K562 (cell line): ENCODE results near the gene PRMT5. TPM values are rescaled to one million over a fixed set of nuclear protein-coding genes. Genes with fewer than 3 reads are reported as not detected.

Source experiments
- ARID3A ChIP-seq: IDR thresholded peaks from 2 replicates; pipeline ENCODE4 v1.6.1; 2012; ENCODE audit warnings: low read depth, low read length, improper control_type of control experiment, borderline replicate concordance
- BHLHE40 ChIP-seq: IDR thresholded peaks from 2 replicates; pipeline ENCODE4 v1.6.1; 2011; ENCODE audit warnings: low read length, improper control_type of control experiment
- BRD9 ChIP-seq: fragments of 450-650 bp; IDR thresholded peaks from 2 replicates; pipeline ENCODE4 v1.6.1; 2018; ENCODE audit warnings: low read depth; ENCODE audit not compliant: partially characterized antibody
- ELF2 ChIP-seq: fragments of 250-450 bp; sonication (Bioruptor Pico); IDR thresholded peaks from 2 replicates; pipeline ENCODE4 v1.5.0; 2021; ENCODE audit warnings: mild to moderate bottlenecking
- FOS ChIP-seq: IDR thresholded peaks from 3 replicates; pipeline ENCODE4 v1.6.1; 2011; ENCODE audit not compliant: insufficient read length; ENCODE audit errors: extremely low read depth
- KLF13 ChIP-seq: fragments of 450-650 bp; IDR thresholded peaks from 2 replicates; pipeline ENCODE4 v1.6.1; 2016; ENCODE audit warnings: missing genetic modification characterization, low read depth, mild to moderate bottlenecking, missing compliant biosample characterization, moderate library complexity, borderline replicate concordance
- MCM3 ChIP-seq: fragments of 450-650 bp; IDR thresholded peaks from 2 replicates; pipeline ENCODE4 v1.6.1; 2016
- NFIC ChIP-seq: fragments of 450-650 bp; IDR thresholded peaks from 2 replicates; pipeline ENCODE4 v1.6.1; 2017; ENCODE audit warnings: mild to moderate bottlenecking, inconsistent platforms
- NR4A1 ChIP-seq, 2 experiments: fragments of 250-450 bp in 1 of 2; fragments of 450-650 bp in 1 of 2; sonication (Bioruptor Pico) in 1 of 2; IDR thresholded peaks; 2 replicates each; pipeline versions ENCODE4 v1.4.0 to v1.6.1; 2016 to 2020; ENCODE audit warnings: mild to moderate bottlenecking in 2 of 2, missing compliant biosample characterization in 1 of 2, missing genetic modification characterization in 1 of 2, moderate library complexity in 1 of 2
- SMARCA4 ChIP-seq: fragments of 450-650 bp; IDR thresholded peaks from 2 replicates; pipeline ENCODE4 v1.6.1; 2016
- SMARCC2 ChIP-seq: fragments of 450-650 bp; IDR thresholded peaks from 2 replicates; pipeline ENCODE4 v1.6.1; 2017; ENCODE audit warnings: antibody characterized with exemption, moderate library complexity, mild to moderate bottlenecking, low read depth
- SUPT5H ChIP-seq: fragments of 450-650 bp; IDR thresholded peaks from 2 replicates; pipeline ENCODE4 v1.6.1; 2016
- TBP ChIP-seq: optimal IDR thresholded peaks from 2 replicates; pipeline ENCODE3; 2011; ENCODE audit warnings: low read depth, low read length, improper control_type of control experiment
- TEAD2 ChIP-seq: fragments of 450-650 bp; IDR thresholded peaks from 2 replicates; pipeline ENCODE4 v1.6.1; 2016; ENCODE audit warnings: missing genetic modification characterization, control low read depth, missing compliant biosample characterization
- THRA ChIP-seq: fragments of 450-650 bp; IDR thresholded peaks from 2 replicates; pipeline ENCODE4 v1.6.1; 2017; ENCODE audit warnings: mild to moderate bottlenecking, moderate library complexity
- UBTF ChIP-seq, 2 experiments: IDR thresholded peaks; 2 replicates each; pipeline ENCODE4 v1.6.1; 2012; ENCODE audit warnings: improper control_type of control experiment in 2 of 2, low read depth in 2 of 2, low read length in 2 of 2, borderline replicate concordance in 1 of 2
- YY1 ChIP-seq, 3 experiments: IDR thresholded peaks; 2 replicates each; pipeline ENCODE4 v1.6.1; 2011; ENCODE audit warnings: low read length in 2 of 3, mild to moderate bottlenecking in 2 of 3, moderate library complexity in 2 of 3, borderline replicate concordance in 1 of 3, control low read depth in 1 of 3, low read depth in 1 of 3; ENCODE audit not compliant: insufficient read depth in 3 of 3, insufficient replicate concordance in 2 of 3, control insufficient read depth in 1 of 3, insufficient read length in 1 of 3; ENCODE audit errors: extremely low read depth in 1 of 3
- ZBTB26 ChIP-seq: fragments of 450-650 bp; formaldehyde crosslinking; IDR thresholded peaks from 2 replicates; pipeline ENCODE4 v1.4.0; 2022; ENCODE audit warnings: missing genetic modification characterization
- ZFP30 ChIP-seq: fragments of 250-450 bp; sonication (Bioruptor Pico); IDR thresholded peaks from 2 replicates; pipeline ENCODE4 v1.8.0; 2022; ENCODE audit warnings: moderate library complexity, mild to moderate bottlenecking, inconsistent platforms, borderline replicate concordance
- polyA plus RNA-seq, 8 experiments: library from polyadenylated mRNA; depleted of rRNA in 4 of 8; stranded (reverse) in 5 of 8; unstranded in 3 of 8; fragments of >200 nt; fragmentation: Nextera tagmentation in 2 of 8; fragmentation: Illumina TruSeq in 1 of 8; extraction: Ambion mirVana in 2 of 8; extraction: Trizol in 1 of 8; gene quantifications; 2 replicates each; pipeline versions ENCODE4 v1.2.1 to v1.2.3, GENCODE V29; 2011 to 2014; ENCODE audit warnings: inconsistent platforms in 1 of 8, missing spikeins in 1 of 8
- total RNA-seq, 7 experiments: library from RNA; depleted of rRNA in 6 of 7; stranded (reverse); fragments of >200 nt in 6 of 7; fragmentation: Illumina TruSeq in 2 of 7; extraction: Trizol in 2 of 7; gene quantifications; 2 replicates each; pipeline versions ENCODE4 v1.2.1 to v1.2.3, GENCODE V29; 2011 to 2021; ENCODE audit warnings: low replicate concordance in 1 of 7

The PRMT5 gene
- total and polyA plus RNA-seq, 9 of the 15 experiments (the other 6 are each of a cell fraction or from before 2014, with no cell fraction given) = 114 to 552 (median 222) TPM

- TF ChIP-seq FOS (peak; percentile 83), KLF13 (tag) (peak; percentile 80; the same call in 1 of the 2 replicates), ZFP30 (no peak), TBP (peak; percentile 99), THRA (no peak), SMARCC2 (no peak), BHLHE40 (peak; percentile 2; the same call in 1 of the 2 replicates), ELF2 (CRISPR knock-in tag) (no peak), BRD9 (peak; percentile 99), TEAD2 (tag) (no peak), UBTF (IDR thresholded peaks at IDR 0.05; ENCODE audit: borderline replicate concordance in 1 of 2, low read depth in 2 of 2, low read length in 2 of 2) (0 out of 4 replicates have a peak, but pooled peaks of 1 of the 2 experiments have one; percentile 38), NR4A1 (CRISPR knock-in tag; IDR thresholded peaks at IDR 0.05) (no peak), NR4A1 (tag; IDR thresholded peaks at IDR 0.05) (no peak), YY1 (IDR thresholded peaks at IDR 0.05; ENCODE audit: borderline replicate concordance in 1 of 3, control insufficient read depth in 1 of 3, extremely low read depth in 1 of 3, insufficient read depth in 3 of 3, insufficient read length in 1 of 3, insufficient replicate concordance in 2 of 3, low read depth in 1 of 3, low read length in 2 of 3) (peak; percentile 94 to 99 (median 97)), NFIC (peak; percentile 82), ARID3A (peak; percentile 80; the same call in 1 of the 2 replicates), MCM3 (no peak), SMARCA4 (0 out of 2 replicates have a peak, but pooled peaks have one; percentile 6), ZBTB26 (no peak), SUPT5H (peak; percentile 99)
Measured at GRCh38 chr14:22929104-22929960, at the start of gene PRMT5 (continued).
